Activated gamma-delta T cell (primary cell): Measurements from ENCODE around the gene GPR156.
"Not testable (repeated sequence)": the region's sequence is repeated elsewhere in the genome, so short reads cannot be mapped to it uniquely, and the experiment has no call there.

Experiments
- DNase-seq: peaks from one replicate; lab custom pipeline; 2025; lab: John Stamatoyannopoulos, UW

The GPR156 gene

DNA sequence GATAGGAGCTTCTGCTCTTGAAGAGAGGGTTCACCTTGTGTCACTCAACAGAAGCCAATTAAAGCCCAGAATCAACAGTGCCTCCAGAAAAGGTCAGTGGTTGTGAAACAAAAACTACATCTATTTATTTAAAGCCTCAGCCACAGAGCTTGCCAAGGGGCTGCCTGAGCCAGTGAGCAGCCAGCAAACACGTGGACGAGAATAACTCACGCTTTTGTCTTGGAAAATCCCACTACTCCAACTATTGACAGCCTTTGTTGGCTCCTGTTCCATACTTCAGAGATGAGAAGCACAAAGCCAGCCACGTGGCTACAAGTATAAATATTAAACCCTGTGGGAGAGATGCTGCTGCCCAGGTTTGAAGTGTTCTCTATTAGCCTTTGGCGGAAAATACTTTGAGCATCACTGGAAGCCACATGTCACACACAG, 10.3 kb downstream of the GPR156 start:
- no peak for DNase-seq

DNA sequence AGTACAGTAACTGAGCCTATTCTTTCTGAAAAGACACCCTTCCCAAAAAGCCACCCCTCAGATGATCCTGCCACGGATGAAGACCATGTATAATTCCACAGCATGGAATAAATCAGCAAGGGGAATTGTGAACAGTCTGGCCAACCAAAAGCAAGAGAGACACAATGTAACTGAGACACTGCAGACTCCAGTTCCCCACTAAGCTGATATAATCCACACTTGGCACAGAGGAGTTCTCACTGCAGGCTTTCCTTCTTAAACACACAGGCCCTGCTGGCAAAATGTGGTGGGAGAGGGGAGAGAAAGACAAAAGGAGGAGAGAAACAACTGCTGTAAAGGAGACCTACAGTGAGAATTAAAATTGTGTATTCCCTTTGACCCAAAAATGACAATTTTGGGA, 12.7 kb downstream of the GPR156 start:
- no peak for DNase-seq

DNA sequence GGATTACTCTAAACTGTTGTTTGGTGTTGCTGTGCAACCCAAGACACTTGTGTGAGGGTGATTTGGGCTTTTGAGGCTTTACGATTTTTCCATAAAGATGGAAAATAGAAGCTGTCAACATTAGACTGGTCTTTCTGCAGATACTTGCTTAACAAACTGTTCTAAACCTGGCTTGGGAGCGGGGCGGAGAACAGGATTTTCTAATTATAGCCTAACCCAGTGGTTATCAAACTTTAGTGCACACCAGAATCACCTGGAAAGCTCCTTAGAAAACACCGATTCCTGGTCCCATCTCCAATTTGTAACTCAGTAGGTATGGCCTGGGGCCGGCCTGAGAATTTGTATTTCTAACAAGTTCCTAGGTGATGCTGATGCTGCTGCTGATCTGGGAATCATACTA, 19.0 kb downstream of the GPR156 start:
- no peak for DNase-seq

DNA sequence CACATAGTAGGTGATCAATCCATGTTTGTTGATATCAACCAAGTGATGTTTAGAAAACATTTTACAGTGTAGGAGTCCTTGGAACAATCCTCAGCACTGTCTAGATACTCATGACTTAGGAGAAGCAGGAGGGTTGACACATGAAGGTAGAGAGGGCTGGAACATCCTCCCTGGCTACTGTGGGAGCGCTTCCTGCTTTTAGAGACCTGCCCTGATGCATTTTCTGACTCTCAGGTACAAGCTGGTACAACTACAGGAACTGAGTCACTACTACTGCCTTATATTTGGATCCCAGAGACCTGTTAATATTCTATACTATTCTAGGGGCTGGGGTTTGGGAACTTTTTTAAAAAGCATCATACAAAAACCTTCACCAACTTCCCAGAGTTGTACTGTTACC, 20.1 kb downstream of the GPR156 start:
- no peak for DNase-seq

DNA sequence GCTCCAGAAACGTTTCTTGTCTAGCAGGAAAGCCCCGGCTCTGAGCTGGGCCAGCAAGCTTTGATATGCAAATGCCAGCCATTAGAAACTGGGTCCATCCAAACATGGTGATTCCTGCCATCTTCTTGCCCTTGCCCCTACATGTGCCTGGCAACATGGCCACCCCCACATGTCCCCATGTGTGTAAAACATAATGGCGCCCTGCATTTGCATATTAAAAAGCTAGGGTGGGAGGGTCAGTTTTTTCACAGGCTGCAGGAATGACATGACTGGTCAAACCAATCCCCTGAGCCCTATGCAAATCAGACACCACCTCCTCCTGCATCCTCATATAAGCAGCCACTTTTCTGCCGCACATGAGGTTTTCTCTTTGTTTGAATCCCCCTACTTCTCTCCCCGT, 21.2 kb downstream of the GPR156 start:
- DNase-seq, result no peak

DNA sequence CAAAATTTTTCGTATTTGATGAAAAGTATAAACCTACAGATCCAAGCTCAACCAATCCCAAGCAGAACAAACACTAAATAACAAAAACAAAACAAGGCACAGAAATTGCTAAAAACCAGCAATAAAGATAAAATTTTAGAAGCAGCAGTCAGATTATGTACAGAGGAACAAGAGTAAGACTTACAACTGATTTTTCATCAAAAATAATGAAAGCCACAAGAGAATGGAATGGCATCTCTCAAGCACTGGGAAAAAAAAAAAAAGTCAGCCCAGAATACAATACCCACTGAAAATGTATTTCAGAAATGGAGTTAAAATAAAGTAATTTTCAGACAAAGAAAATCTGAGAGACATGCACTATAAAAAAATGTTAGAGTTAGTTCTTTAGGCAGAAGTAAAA, 27.0 kb downstream of the GPR156 start:
- DNase-seq, result no peak

DNA sequence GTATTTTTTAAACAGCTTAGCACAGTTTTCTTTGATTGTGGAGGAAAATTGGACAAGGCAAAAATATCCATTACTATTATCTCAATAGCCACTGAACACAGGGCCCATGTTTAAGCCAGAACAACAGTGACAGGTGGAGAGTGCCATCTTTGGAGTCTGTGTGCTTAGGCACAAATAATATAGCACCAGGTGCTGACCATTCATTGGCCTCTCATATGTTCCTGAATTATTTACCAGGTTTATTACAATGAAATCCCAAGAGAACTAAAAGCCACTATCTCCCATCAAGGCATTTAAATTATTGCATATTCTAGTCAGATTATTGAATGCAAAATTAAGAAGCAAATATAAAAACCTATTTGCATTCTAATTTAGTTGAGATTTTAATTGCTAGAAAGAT, 39.6 kb downstream of the GPR156 start:
- no peak for DNase-seq

DNA sequence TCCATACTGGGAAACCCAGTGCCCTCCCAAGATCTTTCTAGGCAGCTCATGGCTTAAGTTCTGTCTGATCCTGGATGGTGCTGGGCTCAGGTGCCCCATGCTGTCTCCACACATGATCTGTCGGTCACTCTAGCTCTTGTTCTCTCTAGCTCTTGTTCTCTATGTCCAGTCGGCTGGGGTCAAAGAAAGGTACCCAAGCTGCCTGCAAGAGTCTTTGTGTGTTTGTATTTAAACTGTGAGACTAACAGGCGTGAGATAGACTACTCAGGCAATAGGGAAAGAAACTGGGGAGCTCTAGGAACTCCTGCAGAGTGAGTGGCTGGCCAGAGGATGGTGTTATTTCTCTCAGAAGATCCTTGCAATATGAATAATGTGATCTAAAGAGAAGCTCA, 40.2 kb downstream of the GPR156 start:
- DNase-seq, result no peak

DNA sequence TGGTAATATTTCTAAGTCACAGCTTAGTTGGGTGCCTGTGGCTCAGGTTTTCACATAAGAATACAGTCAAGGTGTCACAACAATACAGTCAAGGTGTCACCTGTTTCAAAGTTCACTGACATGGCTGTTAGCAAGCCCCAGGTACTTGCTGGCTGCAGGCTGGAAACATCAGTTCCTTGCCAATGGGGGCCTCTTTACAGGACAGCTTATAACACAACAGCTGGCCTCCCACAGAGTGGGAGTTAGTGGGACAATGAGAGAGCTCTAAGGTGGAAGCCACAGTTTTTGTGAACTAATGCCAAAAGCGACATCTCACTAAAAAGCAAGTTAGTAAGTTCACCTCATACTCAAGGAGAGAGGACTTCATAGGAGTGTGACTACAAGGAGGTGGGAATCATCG, 45.4 kb downstream of the GPR156 start:
- no peak for DNase-seq

DNA sequence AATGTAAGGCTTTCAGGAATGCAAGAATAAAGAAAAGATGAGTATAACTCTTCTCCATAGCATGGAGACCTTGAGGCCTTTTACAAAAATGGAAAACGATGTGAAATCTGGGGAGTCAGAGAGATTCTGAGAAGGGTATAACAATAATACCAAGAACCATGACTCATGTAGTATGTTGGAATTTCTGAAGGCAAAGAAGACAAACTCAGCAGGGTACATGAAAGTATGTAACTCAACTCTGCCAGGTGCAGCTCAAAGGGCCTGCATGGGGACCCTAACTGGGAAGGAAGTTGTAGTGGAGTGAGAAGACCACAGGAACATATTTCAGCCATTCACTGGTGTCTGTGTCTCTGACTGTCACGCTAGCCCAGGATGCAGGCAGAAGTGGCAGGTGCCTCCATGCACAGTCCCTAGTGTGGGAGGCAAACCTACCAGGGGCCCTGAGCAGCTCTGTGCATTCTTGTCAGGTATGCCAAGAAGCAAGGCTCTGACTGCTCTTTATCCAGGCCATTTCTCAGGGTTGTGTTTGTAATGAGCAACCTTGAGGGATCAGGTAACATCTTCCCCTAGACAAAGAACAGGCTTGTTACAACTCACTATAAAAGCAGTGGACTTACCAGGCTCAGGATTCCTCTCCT, 57.2 kb downstream of the GPR156 start:
- no peak for DNase-seq

DNA sequence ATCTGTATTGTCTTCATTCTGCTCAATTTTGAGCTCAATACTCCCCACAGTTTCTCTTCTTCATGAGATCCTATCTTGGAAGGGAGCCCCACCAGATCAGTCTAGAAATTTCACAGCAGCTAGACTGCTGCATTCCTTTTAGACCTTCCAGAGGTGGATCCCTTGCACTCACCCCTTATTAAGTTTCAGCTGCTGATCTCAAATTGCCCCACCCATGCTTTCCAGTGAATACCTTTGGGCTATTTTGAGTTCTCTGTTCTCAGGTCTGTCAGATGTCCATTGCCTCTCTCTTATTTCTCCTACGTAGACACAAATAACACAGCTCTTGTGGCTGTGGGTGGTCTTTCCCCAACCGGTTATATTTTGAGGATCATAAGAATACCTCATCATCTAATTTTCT, 60.8 kb downstream of the GPR156 start:
- DNase-seq, result no peak

DNA sequence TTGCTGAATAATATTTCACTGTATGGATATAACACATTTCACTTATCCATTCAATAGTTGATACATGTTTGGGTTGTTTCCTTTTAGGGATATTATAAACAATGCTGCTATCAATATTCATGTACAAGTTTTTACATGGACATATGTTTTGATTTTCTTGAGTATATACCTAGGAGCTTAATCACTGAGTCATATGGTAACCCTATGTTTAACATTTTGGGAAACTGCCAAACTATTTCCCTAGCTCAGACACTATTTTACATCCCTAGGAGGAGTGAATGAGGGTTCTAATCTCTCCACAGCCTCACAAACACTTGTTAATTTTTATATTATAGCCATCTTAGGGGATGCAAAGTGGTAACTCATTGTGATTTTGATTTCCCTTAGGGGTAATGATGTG, 66.0 kb downstream of the GPR156 start:
- no peak for DNase-seq

DNA sequence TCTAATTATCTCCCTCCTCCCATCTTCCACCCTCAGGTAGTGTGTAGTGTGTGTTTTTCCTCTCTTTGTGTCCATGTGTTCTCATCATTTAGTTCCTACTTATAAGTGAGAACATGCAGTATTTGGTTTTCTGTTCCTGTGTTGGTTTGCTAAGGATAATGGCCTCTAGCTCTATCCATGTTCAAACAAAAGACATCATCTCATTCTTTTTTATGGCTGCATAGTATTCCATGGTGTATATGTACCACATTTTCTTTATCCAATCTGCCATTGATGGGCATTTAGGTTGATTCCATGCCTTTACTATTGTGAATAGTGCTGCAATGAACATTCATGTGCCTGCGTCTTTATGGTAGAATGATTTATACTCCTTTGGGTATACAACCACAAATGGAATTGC, 68.4 kb downstream of the GPR156 start:
- DNase-seq, result not testable (repeated sequence)

DNA sequence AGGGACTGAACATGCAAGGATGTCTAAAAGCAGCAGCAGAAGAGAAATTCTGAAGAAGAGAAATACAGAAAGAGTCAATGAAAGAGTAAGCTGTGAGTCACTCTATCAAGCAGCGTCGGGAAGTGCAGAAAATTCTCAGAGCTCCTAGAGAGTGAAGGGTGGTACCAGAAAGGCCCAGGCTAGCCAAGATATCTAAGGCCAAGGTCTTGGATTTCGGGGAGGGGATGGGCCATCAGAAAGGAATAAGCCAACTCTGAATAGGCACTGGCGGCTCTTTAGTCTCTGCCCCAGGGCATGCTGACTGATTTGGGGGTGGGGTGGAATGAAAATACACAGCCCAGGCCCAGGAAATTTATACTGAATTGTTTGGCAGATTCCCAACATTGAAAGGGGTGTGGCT, 70.8 kb downstream of the GPR156 start:
- no peak for DNase-seq

DNA sequence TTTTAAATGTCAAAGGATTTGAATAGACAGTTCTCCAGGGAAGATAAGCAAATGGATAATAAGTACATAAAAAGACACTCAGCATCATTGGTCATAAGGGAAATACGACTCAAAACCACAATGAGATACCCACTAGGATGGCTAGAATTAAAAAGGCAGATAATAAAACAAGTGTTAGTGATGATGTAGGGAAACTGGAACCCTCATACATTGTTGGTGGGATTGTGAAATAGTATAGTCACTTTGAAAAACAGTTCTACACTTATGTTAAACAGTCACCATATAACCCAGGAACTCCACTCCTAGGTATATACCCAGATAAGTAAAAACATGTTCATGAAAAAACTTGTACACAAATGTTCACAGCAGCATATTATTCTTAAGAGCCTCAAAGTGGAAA, 72.5 kb downstream of the GPR156 start:
- no peak for DNase-seq

DNA sequence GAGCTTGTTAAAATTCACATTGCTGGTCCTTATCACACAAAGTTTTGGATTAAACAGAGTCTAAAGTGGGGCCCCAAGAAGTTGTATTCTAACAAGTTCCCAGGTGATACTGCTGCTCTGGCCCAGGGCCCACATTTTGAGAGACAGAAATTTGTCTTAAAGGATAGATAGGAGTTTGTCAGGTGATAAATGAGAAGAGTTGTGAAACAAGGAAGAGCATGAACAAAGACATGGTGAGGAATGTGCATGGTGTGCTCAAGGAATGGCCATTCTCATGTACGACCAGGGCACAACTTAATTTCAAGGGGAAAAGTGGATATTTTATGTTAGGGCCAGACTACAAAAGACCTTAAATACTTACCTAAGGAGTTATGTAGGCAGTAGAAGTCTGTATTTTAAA, 75.6 kb downstream of the GPR156 start:
- no peak for DNase-seq

DNA sequence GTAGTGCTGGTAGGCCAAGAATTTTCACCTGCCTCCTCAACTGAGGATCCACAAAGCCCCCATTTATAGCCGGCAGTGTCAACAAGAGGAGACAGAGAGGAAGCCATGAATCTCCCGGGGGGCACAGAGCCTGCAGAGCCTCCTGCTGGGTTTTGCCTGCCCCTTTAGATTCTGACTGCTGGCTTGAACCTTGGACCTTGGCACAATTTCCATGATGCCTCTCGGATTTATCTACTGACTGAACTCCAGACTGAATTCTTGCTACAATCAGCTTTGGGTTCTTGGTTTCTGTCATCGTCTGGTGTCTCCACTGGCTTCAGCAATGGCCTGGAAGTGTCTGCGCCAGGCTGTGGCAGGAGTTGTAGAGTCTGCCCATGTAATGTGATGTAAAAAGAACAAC, 80.7 kb downstream of the GPR156 start:
- DNase-seq, result no peak

DNA sequence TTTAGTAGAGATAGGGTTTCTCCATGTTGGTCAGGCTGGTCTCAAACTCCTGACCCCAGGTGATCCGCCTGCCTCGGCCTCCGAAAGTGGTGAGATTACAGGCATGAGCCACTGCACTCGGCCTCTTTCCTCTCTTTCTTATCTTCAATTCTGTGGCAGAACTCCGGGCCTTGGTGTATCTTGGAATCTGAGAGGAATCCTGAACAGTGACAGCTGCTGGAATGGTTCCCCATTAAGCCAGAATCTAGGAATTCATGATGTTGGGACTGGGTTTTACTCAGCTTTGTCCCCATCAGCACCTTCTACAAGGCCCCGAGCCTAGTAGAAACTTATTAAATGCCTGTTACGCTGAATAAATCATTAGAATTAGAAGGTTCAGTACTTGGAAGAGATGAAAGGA, 81.4 kb downstream of the GPR156 start:
- DNase-seq, result no peak

DNA sequence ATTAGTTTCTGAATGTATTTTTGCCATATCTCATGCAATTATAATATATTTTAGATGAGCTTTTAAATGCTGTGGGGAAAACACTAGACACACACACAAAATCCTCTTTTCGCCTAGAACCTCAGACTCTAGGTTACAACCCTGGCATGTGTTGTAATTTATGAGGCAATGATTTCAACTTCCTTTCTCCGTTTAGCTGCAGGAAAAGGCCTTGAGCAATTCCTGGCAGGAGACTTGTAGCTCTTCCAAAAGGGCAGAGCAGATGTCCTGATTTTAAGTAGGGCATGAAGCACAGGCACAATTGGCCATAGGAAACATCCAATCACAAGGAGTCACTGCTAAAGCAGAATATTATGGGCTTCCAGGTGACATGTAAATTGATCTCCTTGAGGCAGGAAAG, 82.0 kb downstream of the GPR156 start:
- no peak for DNase-seq

DNA sequence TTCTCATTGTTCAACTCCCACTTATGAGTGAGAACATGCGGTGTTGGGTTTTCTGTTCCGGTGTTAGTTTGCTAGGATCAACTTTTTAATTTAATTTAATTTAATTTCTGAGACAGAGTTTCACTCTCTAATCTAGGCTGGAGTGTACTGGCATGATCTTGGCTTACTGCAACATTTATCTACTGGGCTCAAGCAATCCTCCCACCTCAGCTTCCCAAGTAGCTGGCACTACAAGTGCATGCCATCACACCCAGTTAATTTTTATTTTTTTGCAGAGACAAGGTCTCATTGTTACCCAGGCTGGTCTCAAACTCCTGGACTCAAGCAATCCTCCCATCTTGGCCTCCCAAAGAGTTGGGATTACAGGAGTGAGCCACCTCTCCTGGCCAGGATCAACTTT, 82.7 kb downstream of the GPR156 start:
- DNase-seq, result no peak

DNA sequence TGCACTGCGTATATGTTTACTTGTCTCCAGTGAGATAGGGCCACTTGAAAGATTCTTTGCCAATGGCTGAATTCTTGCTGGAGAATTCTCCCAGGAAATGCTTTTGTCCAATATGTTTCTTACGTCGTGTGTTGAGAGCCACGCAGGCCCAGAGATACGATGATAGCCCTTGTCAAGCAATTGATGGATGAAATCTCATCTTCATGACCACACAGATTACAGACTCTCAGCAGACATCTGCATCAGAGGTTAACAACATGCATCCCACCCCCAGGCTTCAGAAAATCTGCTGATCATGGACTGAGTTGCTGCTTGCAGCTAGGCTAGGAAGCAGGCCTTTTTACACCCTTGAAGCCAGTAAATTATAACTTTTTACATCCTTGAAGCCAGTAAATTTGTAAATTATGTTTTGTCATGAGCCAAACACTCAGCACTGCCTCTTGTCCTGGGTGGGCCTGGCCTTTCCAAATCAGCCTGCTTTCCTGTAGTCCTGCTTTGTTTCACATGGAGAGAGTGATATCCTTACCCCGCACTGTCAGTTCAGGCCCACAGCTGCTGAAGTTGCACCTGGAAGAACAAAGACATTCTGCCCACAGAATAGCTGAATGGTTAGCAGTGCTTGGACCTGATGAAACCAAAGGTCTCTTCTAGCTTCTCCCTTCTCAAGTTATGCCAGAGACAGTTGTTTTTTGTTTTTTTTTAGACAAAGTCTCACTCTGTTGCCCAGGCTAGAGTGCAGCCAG, 84.4 kb downstream of the GPR156 start:
- no peak for DNase-seq

DNA sequence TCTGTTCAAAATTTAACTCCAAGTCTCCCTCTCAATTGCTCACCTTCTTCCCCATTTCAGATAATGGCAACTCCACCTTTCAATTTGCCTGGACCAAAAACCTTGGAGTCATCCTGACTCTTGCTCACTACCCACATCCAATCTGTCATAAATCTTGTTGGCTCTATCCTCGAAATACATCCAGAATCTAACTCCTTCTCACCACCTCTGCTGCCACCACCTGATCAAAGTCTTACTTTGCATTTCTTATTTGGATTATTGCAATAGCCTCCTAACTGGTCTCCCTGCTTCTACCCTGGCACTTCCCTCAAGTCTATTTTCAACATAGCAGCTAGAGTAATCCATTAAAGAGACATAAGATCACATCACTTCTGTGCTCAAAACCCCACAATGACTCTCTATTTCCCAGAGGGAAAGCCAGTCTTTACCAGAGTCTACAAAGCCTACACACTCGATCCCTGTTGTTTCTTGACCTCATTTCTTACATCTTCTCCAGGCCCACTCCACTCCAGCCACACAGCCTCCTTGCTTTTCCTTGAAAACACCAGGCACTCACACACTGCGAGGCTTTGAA, 86.6 kb downstream of the GPR156 start:
- DNase-seq, result no peak

DNA sequence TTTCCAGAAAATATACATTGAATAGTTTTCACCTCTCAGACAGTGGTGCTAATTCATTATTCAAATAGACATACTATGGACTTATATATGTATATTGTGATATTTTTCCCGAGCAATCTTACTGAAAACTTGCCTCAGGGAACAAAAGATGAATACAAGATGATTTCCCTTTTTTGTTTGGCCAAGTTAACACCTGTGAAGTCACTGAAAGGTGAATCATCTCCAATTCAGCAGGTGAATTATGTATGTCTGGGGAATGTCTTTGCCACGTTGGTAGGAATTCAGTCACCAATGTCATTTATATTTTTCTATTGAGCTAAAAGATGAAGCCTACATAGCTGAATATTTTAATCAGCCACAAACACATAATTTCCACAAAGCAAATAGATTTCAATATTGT, 88.2 kb downstream of the GPR156 start:
- DNase-seq, result no peak

DNA sequence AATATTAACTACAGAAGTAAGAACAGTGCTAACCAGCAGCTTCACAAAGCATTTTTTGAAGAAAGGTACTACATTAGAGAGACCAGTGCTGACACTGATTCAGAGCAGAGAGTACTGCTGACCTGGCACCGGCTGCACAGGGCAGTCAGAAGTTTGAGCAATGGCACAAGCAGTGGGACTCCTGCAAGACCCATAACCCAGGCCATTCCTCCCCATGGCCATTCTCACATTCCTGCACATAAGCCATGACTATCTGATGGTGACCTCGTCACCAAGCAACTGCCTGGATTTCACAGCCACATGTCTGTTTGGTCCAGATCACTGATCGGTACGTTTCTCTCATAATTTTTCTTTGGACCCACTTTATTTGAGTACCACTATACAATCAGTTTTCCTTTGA, 88.7 kb downstream of the GPR156 start:
- no peak for DNase-seq
